ENCODE data around the gene NCKAP5. TPM values are rescaled to one million over a fixed set of nuclear protein-coding genes. Genes with fewer than 3 reads are reported as not detected.

NCKAP5 gene
- total and polyA plus RNA-seq, 2 of the 8 experiments (the other 6 are each of a cell fraction or from before 2014, with no cell fraction given) = 0.27 to 0.86 TPM

DNA sequence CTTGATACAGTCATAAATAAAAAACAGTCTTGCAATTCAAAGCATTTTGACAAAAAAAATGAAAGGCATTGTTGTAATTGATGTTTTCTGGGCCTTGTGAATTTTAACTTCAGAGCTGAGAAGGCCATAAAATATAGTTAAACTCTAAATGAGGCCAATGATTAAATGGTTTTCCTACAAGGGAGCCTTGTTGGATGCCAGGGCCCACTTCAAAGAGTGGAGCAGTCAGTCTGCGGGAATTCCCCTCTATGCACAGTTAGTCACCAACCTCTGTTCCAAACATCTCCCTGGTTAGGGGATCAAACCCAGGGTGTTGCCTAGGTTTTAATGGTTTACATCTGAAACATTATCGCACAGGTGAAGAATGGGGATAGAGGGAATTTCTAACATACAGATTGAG is 143.4 kb downstream of the NCKAP5 start:
- CTCF ChIA-PET (ENCODE audit: partially characterized antibody) = no interaction called here
- no peak overlapping the region for H4K5ac ChIP-seq (ENCODE audit: insufficient read length, low read depth, low read length)
- H3K23me2 ChIP-seq (ENCODE audit: low read depth, low read length) = no peaks in the 10 kb centered on the region
- no peak overlapping the region for H3K14ac ChIP-seq (ENCODE audit: insufficient read length)
- H3K56ac ChIP-seq (replicated peaks; ENCODE audit: insufficient read length, low read depth, low read length) = no peak overlapping the region
- H4K8ac ChIP-seq (ENCODE audit: extremely low read depth, insufficient read depth, low read length) = no peak overlapping the region
- no peaks in the 10 kb centered on the region for H3K79me1 ChIP-seq (ENCODE audit: low read depth, low read length)
- no peak overlapping the region for H2AK5ac ChIP-seq (ENCODE audit: low read depth, low read length)
- no peak overlapping the region for H2BK12ac ChIP-seq (ENCODE audit: low read depth, low read length)
- TF ChIP-seq CTCF (IDR thresholded peaks at IDR 0.05; ENCODE audit: control extremely low read depth in 1 of 3, insufficient read depth in 1 of 3, low read depth in 1 of 3, low read length in 3 of 3) (no peak), HDAC2 (IDR thresholded peaks at IDR 0.05; ENCODE audit: borderline replicate concordance in 1 of 2, low read depth in 2 of 2, low read length in 2 of 2) (no peak), SIX5 (IDR thresholded peaks at IDR 0.05; ENCODE audit: low read depth, low read length) (no peak)
- no peak overlapping the region for H3K9ac ChIP-seq (replicated peaks in 1 of 4; ENCODE audit: extremely low read depth in 1 of 4, low read depth in 3 of 4, low read length in 3 of 4)
- POLR2A ChIA-PET (ENCODE audit: partially characterized antibody) = no interaction called here
- no peak overlapping the region for H2BK120ac ChIP-seq (replicated peaks; ENCODE audit: low read depth, low read length)
- FAIRE-seq = no peak
- H2AFZ ChIP-seq (ENCODE audit: low read length) = no peak overlapping the region
- no peaks in the 10 kb centered on the region for H4K20me1 ChIP-seq (replicated peaks in 1 of 2; ENCODE audit: control insufficient read depth in 1 of 2, insufficient read depth in 2 of 2, low read length in 2 of 2)
- no peak overlapping the region for H2BK5ac ChIP-seq (ENCODE audit: low read depth, low read length)
- no peak overlapping the region for H3K18ac ChIP-seq (ENCODE audit: extremely low read depth, low read length)
- H3K36me3 ChIP-seq (ENCODE audit: control insufficient read depth in 2 of 4, insufficient read depth in 4 of 4, low read length in 3 of 4) = no peaks in the 10 kb centered on the region
- no peak overlapping the region for H3K27ac ChIP-seq (ENCODE audit: low read depth, low read length)
- no peak overlapping the region for H3K4me3 ChIP-seq (ENCODE audit: extremely low read depth in 1 of 4, insufficient read depth in 2 of 4, low read depth in 3 of 4, low read length in 4 of 4)
- H3K79me2 ChIP-seq (ENCODE audit: control insufficient read depth in 1 of 2, insufficient read depth in 2 of 2, low read length in 2 of 2) = no peaks in the 10 kb centered on the region
- H3K27me3 ChIP-seq (replicated peaks in 1 of 4; ENCODE audit: control insufficient read depth in 3 of 4, extremely low read depth in 1 of 4, insufficient read depth in 3 of 4, low read length in 3 of 4) = no peaks in the 10 kb centered on the region
- H4K91ac ChIP-seq (replicated peaks; ENCODE audit: insufficient read length, low read length) = no peak overlapping the region
- no peak overlapping the region for H3K23ac ChIP-seq (ENCODE audit: insufficient read length)
- H3K4me2 ChIP-seq (ENCODE audit: insufficient read depth in 1 of 2, low read depth in 2 of 2, low read length in 2 of 2) = no peak overlapping the region
- no peaks in the 10 kb centered on the region; a peak in 1 of 4 replicates for H3K9me3 ChIP-seq (ENCODE audit: insufficient read depth in 2 of 2, low read depth in 1 of 2, low read length in 1 of 2)
- H3K4me1 ChIP-seq (replicated peaks in 1 of 4; ENCODE audit: control insufficient read depth in 3 of 4, insufficient read depth in 4 of 4, low read length in 3 of 4) = peaks cover 4 to 18% (median 10%) of the 10 kb centered on the region in 4 experiments; a peak in 4 of 7 replicates
- H3K4ac ChIP-seq (replicated peaks; ENCODE audit: insufficient read length, low read depth, low read length) = no peak overlapping the region
- DNase-seq (ENCODE audit: low read depth in 1 of 2, low spot score in 2 of 2) = no peak
- WGBS, 2 experiments (ENCODE audit: extremely low coverage in 1 of 2, insufficient coverage in 1 of 2, insufficient read length in 1 of 2, insufficient replicate concordance in 2 of 2, low coverage in 1 of 2, low lambda C conversion rate in 2 of 2, missing lambda C conversion rate in 1 of 2) = 81% methylated on average over 2 of the region's 2 CpGs; no CpG with 5 or more reads in 1 of the 2 experiments
- no peak overlapping the region for H2BK20ac ChIP-seq (ENCODE audit: low read length)
- H2BK15ac ChIP-seq (ENCODE audit: low read length) = no peak overlapping the region
